CD8-positive, alpha-beta memory T cell (primary cell): ENCODE measurements around the gene EIF3J. TPM values are rescaled to one million over a fixed set of nuclear protein-coding genes. Genes with fewer than 3 reads are reported as not detected.

Experiments
- CTCF ChIA-PET: fragments of 350-600 bp; sonication (Branson Sonifier 250); formaldehyde crosslinking; loops from one replicate; lab custom pipeline; 2021; ENCODE audit warnings: antibody characterized with exemption; lab: Charles Lee
- POLR2A ChIA-PET: fragments of 350-600 bp; sonication (Branson Sonifier 250); formaldehyde crosslinking; loops from one replicate; lab custom pipeline; 2021; ENCODE audit warnings: antibody characterized with exemption; lab: Charles Lee
- DNase-seq, 5 donors: peaks; one replicate each; pipeline versions ENCODE4 v3.0.0 to v3.0.0-alpha.2; 2020 to 2022; ENCODE audit warnings: mixed read lengths in 1 of 5
- H3K27ac ChIP-seq: one replicate; pipeline ENCODE4 v1.7.0; 2013; ENCODE audit warnings: low read depth, mild to moderate bottlenecking, low read length, moderate library complexity
- H3K27me3 ChIP-seq: 2 replicates; pipeline ENCODE4 v1.7.0; 2013; ENCODE audit warnings: low read length, mild to moderate bottlenecking; ENCODE audit not compliant: insufficient read depth, poor library complexity, severe bottlenecking
- H3K36me3 ChIP-seq: 2 replicates; pipeline ENCODE4 v1.7.0; 2013; ENCODE audit warnings: mild to moderate bottlenecking, low read length, moderate library complexity; ENCODE audit not compliant: insufficient read depth
- H3K4me1 ChIP-seq: 2 replicates; pipeline ENCODE4 v1.7.0; 2013; ENCODE audit warnings: mild to moderate bottlenecking, low read length, moderate library complexity; ENCODE audit not compliant: insufficient read depth
- H3K4me3 ChIP-seq: 2 replicates; pipeline ENCODE4 v1.7.0; 2013; ENCODE audit warnings: mild to moderate bottlenecking, low read length
- H3K9me3 ChIP-seq: 2 replicates; pipeline ENCODE4 v1.7.0; 2013; ENCODE audit warnings: mild to moderate bottlenecking, low read length
- H3K27ac Mint-ChIP-seq, 8 donors: one replicate each; pipeline ENCODE4 v1.8.0; 2020 to 2021; ENCODE audit warnings: mixed read lengths in 8 of 8, mild to moderate bottlenecking in 6 of 8, inconsistent platforms in 3 of 8, moderate library complexity in 3 of 8
- H3K27me3 Mint-ChIP-seq, 2 donors: one replicate each; pipeline ENCODE4 v1.8.0; 2020 to 2021; ENCODE audit warnings: mixed read lengths in 2 of 2, mild to moderate bottlenecking in 1 of 2, moderate library complexity in 1 of 2
- H3K36me3 Mint-ChIP-seq, 3 donors: one replicate each; pipeline ENCODE4 v1.8.0; 2020 to 2021; ENCODE audit warnings: mixed read lengths in 3 of 3, inconsistent platforms in 1 of 3, mild to moderate bottlenecking in 1 of 3
- H3K4me1 Mint-ChIP-seq, 3 donors: one replicate each; pipeline ENCODE4 v1.8.0; 2020 to 2021; ENCODE audit warnings: mixed read lengths in 3 of 3, inconsistent platforms in 1 of 3, mild to moderate bottlenecking in 1 of 3
- H3K4me3 Mint-ChIP-seq, 7 donors: one replicate each; pipeline ENCODE4 v1.8.0; 2020 to 2021; ENCODE audit warnings: mixed read lengths in 7 of 7, mild to moderate bottlenecking in 6 of 7, moderate library complexity in 4 of 7, inconsistent platforms in 2 of 7
- H3K9me3 Mint-ChIP-seq, 5 donors: one replicate each; pipeline ENCODE4 v1.8.0; 2020 to 2022; ENCODE audit warnings: mixed read lengths in 5 of 5, mild to moderate bottlenecking in 3 of 5, moderate library complexity in 2 of 5, inconsistent platforms in 1 of 5
- polyA plus RNA-seq: library from polyadenylated mRNA; unstranded; fragments of 300-500 nt; fragmentation: Illumina TruSeq; gene quantifications from one replicate; pipeline ENCODE4 v1.2.3, GENCODE V29; 2021
- total RNA-seq, 2 experiments: library from RNA; stranded (reverse); gene quantifications; one replicate each; pipeline ENCODE4 v1.2.3, GENCODE V29; 2021

The EIF3J gene
- total and polyA plus RNA-seq, 3 experiments from 2014 or later, result 24.9 to 186 (median 167) TPM

- Histone ChIP-seq H3K27ac (no peak overlapping the region), H3K4me3 (no peak overlapping the region), H3K27me3 (no peaks in the 10 kb centered on the region), H3K36me3 (peaks cover 27% of the 10 kb centered on the region), H3K4me1 (peaks cover 6% of the 10 kb centered on the region), H3K9me3 (no peaks in the 10 kb centered on the region)
- Mint-ChIP-seq H3K27me3 (no peaks in the 10 kb centered on the region), H3K4me1 (peaks cover 7 to 34% (median 21%) of the 10 kb centered on the region in 3 donors), H3K9me3 (no peaks in the 10 kb centered on the region), H3K36me3 (peaks cover 0 to 71% (median 16%) of the 10 kb centered on the region in 3 donors), H3K27ac (peak overlapping the region in 7 of 8 donors; percentile 37 to 85 (median 64)), H3K4me3 (no peak overlapping the region)
- POLR2A ChIA-PET, result no interaction called here
- DNase-seq, result no peak
- CTCF ChIA-PET, result interaction anchor here (5.0 to 6.1 kb wide), 2 partner anchors 17 to 141 kb away, joined by 33 to 35 read pairs; partner anchors contain the start of gene TRIM69
These were observed 58.9 kb downstream of the EIF3J start for GRCh38 chr15:44595656-44596510.

GRCh38 chr15:44596511-44597010 is 59.6 kb downstream of the EIF3J start:
- Mint-ChIP-seq H3K4me1 (peaks cover 7 to 34% (median 21%) of the 10 kb centered on the region in 3 donors), H3K27ac (peak overlapping the region in 5 of 8 donors; percentile 7 to 66 (median 39)), H3K36me3 (peaks cover 0 to 68% (median 16%) of the 10 kb centered on the region in 3 donors), H3K9me3 (no peaks in the 10 kb centered on the region), H3K27me3 (no peaks in the 10 kb centered on the region), H3K4me3 (no peak overlapping the region)
- Histone ChIP-seq H3K36me3 (peaks cover 21% of the 10 kb centered on the region), H3K4me3 (no peak overlapping the region), H3K27me3 (no peaks in the 10 kb centered on the region), H3K9me3 (no peaks in the 10 kb centered on the region), H3K4me1 (peaks cover 6% of the 10 kb centered on the region), H3K27ac (no peak overlapping the region)
- no peak for DNase-seq
- ChIA-PET POLR2A (interaction anchor here (2.6 kb wide), 1 partner anchor 115 kb away, joined by 7 read pairs; the partner anchor contains the start of genes B2M and PATL2), CTCF (interaction anchor here (0.6 to 0.7 kb wide), 2 partner anchors 208 to 426 kb away, joined by 3 read pairs; partner anchors contain the start of gene SORD)

- H3K36me3 ChIP-seq, result peaks cover 12% of the 10 kb centered on the region
- peaks cover 5% of the 10 kb centered on the region for H3K4me1 ChIP-seq
- H3K4me3 Mint-ChIP-seq, result no peak overlapping the region
- peaks cover 2 to 74% (median 19%) of the 10 kb centered on the region in 3 donors for H3K36me3 Mint-ChIP-seq
- H3K27ac ChIP-seq, result no peak overlapping the region
- no peaks in the 10 kb centered on the region for H3K9me3 Mint-ChIP-seq
- peaks cover 7 to 32% (median 19%) of the 10 kb centered on the region in 3 donors for H3K4me1 Mint-ChIP-seq
- H3K27me3 Mint-ChIP-seq, result no peaks in the 10 kb centered on the region
- H3K4me3 ChIP-seq, result no peak overlapping the region
- DNase-seq, result no peak
- H3K27ac Mint-ChIP-seq, result peak overlapping the region in 7 of 8 donors; percentile 24 to 84 (median 62)
- ChIA-PET CTCF (interaction anchor here (0.9 to 2.3 kb wide), 4 partner anchors 14 to 140 kb away, joined by 4 to 7 read pairs (median 5); partner anchors contain the start of gene TRIM69), POLR2A (interaction anchor here (0.9 to 2.6 kb wide), 2 partner anchors 19 to 113 kb away, joined by 7 to 8 read pairs; partner anchors contain the start of genes B2M and PATL2)
- H3K9me3 ChIP-seq, result no peaks in the 10 kb centered on the region
- H3K27me3 ChIP-seq, result no peaks in the 10 kb centered on the region
These were observed 61.1 kb downstream of the EIF3J start for GRCh38 chr15:44598066-44598465.

GRCh38 chr15:44598892-44599291 is 61.9 kb downstream of the EIF3J start:
- Histone ChIP-seq H3K36me3 (peaks cover 12% of the 10 kb centered on the region), H3K9me3 (no peaks in the 10 kb centered on the region), H3K27ac (no peak overlapping the region), H3K4me3 (no peak overlapping the region), H3K27me3 (no peaks in the 10 kb centered on the region), H3K4me1 (no peaks in the 10 kb centered on the region)
- no peak for DNase-seq
- Mint-ChIP-seq H3K4me1 (peaks cover 7 to 28% (median 16%) of the 10 kb centered on the region in 3 donors), H3K9me3 (no peaks in the 10 kb centered on the region), H3K4me3 (no peak overlapping the region), H3K36me3 (peaks cover 5 to 76% (median 21%) of the 10 kb centered on the region in 3 donors), H3K27me3 (no peaks in the 10 kb centered on the region), H3K27ac (peak overlapping the region in 7 of 8 donors; percentile 28 to 84 (median 62))
- ChIA-PET CTCF (interaction anchor here (1.2 to 2.3 kb wide), 3 partner anchors 15 to 140 kb away, joined by 5 to 7 read pairs (median 5); no protein-coding TSS in a partner anchor), POLR2A (interaction anchor here (0.9 to 2.6 kb wide), 2 partner anchors 19 to 112 kb away, joined by 7 to 8 read pairs; partner anchors contain the start of genes B2M and PATL2)

- H3K27me3 Mint-ChIP-seq, result no peaks in the 10 kb centered on the region
- Histone ChIP-seq H3K9me3 (no peaks in the 10 kb centered on the region), H3K4me1 (no peaks in the 10 kb centered on the region), H3K4me3 (no peak overlapping the region), H3K27ac (no peak overlapping the region), H3K36me3 (peaks cover 10% of the 10 kb centered on the region), H3K27me3 (no peaks in the 10 kb centered on the region)
- peaks cover 5 to 76% (median 24%) of the 10 kb centered on the region in 3 donors for H3K36me3 Mint-ChIP-seq
- no peak for DNase-seq
- no peak overlapping the region for H3K4me3 Mint-ChIP-seq
- peak overlapping the region in 4 of 8 donors; percentile 42 to 76 (median 61) for H3K27ac Mint-ChIP-seq
- CTCF ChIA-PET, result interaction anchor here (0.5 to 1.0 kb wide), 3 partner anchors 10 to 28 kb away, joined by 3 to 4 read pairs (median 3); no protein-coding TSS in a partner anchor
- H3K4me1 Mint-ChIP-seq, result peaks cover 4 to 16% (median 10%) of the 10 kb centered on the region in 3 donors
- POLR2A ChIA-PET, result interaction anchor here (0.6 to 0.7 kb wide), 2 partner anchors 14 to 108 kb away, joined by 3 to 7 read pairs; partner anchors contain the start of gene B2M
- no peaks in the 10 kb centered on the region for H3K9me3 Mint-ChIP-seq
These were observed 66.2 kb downstream of the EIF3J start for GRCh38 chr15:44603126-44603525.

GRCh38 chr15:44606740-44607139 is 69.8 kb downstream of the EIF3J start:
- peaks cover 10% of the 10 kb centered on the region for H3K36me3 ChIP-seq
- H3K4me3 ChIP-seq, result no peak overlapping the region
- DNase-seq, result no peak
- H3K9me3 ChIP-seq, result no peaks in the 10 kb centered on the region
- H3K27me3 ChIP-seq, result no peaks in the 10 kb centered on the region
- no peaks in the 10 kb centered on the region for H3K27me3 Mint-ChIP-seq
- H3K4me1 Mint-ChIP-seq, result peaks cover 0 to 5% (median 0%) of the 10 kb centered on the region in 3 donors
- H3K27ac Mint-ChIP-seq, result peak overlapping the region in 3 of 8 donors; percentile 38 to 68 (median 54)
- peaks cover 5 to 79% (median 29%) of the 10 kb centered on the region in 3 donors for H3K36me3 Mint-ChIP-seq
- no peaks in the 10 kb centered on the region for H3K4me1 ChIP-seq
- ChIA-PET CTCF (no interaction called here), POLR2A (interaction anchor here (0.6 kb wide), 1 partner anchor 104 kb away, joined by 5 read pairs; the partner anchor contains the start of gene PATL2)
- H3K9me3 Mint-ChIP-seq, result no peaks in the 10 kb centered on the region
- no peak overlapping the region for H3K27ac ChIP-seq
- no peak overlapping the region for H3K4me3 Mint-ChIP-seq
